ENCODE data around the gene SLCO1C1.
A peak's percentile ranks its signal among the peaks of the same experiment; 100 is the strongest.

GRCh38 chr12:20731274-20731673, 36.1 kb downstream of the SLCO1C1 start:
- TF ChIP-seq CTCF (conservative IDR thresholded peaks at IDR 0.05) (peak; percentile 26; the same call in 1 of the 2 replicates), ZFX (IDR thresholded peaks at IDR 0.05) (no peak)

All from C4-2B (cell line).